SU-DHL-6 (cell line): ENCODE data around the gene ALG11.

Experiments
- EZH2phosphoT487 ChIP-seq: fragments of 200-600 bp; sonication (generic), shearing (Covaris generic); conservative IDR thresholded peaks from 2 replicates; pipeline ENCODE4 v1.6.1; 2018; ENCODE audit warnings: mild to moderate bottlenecking, antibody characterized with exemption, low read length, moderate library complexity, mixed read lengths
- TF ChIP-seq, protein P1 (sequence below): fragments of 200-600 bp; sonication (generic); IDR thresholded peaks from one replicate; pipeline ENCODE4 v1.5.1; 2017; ENCODE audit warnings: antibody characterized with exemption, mild to moderate bottlenecking, low read length, moderate library complexity; ENCODE audit not compliant: insufficient read depth, poor library complexity, severe bottlenecking

GRCh38 chr13:52026246-52026626 lies 14.0 kb downstream of the ALG11 start:
- TF ChIP-seq, protein P1, sequence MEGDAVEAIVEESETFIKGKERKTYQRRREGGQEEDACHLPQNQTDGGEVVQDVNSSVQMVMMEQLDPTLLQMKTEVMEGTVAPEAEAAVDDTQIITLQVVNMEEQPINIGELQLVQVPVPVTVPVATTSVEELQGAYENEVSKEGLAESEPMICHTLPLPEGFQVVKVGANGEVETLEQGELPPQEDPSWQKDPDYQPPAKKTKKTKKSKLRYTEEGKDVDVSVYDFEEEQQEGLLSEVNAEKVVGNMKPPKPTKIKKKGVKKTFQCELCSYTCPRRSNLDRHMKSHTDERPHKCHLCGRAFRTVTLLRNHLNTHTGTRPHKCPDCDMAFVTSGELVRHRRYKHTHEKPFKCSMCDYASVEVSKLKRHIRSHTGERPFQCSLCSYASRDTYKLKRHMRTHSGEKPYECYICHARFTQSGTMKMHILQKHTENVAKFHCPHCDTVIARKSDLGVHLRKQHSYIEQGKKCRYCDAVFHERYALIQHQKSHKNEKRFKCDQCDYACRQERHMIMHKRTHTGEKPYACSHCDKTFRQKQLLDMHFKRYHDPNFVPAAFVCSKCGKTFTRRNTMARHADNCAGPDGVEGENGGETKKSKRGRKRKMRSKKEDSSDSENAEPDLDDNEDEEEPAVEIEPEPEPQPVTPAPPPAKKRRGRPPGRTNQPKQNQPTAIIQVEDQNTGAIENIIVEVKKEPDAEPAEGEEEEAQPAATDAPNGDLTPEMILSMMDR, result no peak
- TF ChIP-seq EZH2phosphoT487, result no peak
